ENCODE measurements around the gene PDE4D.

The PDE4D gene

DNA sequence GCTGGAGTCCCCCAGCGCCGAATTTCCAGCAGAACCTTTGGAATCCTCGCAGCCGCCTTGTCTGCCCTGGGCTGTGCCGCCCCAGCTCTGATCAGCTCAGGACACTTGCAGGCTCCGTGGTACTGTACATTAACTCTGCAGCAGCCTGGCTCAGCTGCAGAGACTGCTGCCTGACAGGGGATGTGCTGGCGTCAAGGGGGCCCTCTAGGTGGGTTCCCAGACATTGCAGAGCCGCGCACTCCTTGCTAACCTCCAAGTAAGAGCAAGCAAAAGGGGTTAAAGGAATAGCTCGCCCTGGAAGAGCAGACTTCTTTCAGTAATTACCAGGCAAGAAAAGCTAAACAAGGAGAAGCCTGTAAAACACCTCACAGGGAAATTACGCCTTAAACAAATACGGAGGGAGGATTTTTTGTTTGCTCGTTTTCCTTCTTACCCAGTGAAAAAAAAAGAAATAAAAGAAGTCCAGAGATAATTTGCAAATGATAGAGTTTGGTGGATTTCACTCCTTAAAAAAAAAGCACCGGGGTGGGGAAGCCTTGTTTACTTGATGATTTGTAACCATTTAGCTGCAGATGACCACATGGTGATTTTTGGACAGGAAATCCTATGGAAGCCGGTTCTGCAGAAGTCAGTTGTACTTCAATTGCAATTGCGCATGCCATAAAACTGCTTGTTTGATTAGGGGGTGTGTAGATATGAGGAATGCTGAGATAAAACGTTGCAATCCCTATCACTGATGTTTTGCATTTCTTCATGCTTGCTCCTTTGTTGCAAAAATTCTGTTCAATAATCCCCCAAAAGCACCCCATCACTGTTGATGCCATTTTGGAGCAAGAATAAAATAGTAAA is 305.8 kb downstream of the PDE4D start:
- peak; percentile 99 for ATAC-seq
- no peak for TF ChIP-seq OSR1 (CRISPR knock-in tag; IDR thresholded peaks at IDR 0.05)
- no peak for TF ChIP-seq ESRRG (CRISPR knock-in tag; IDR thresholded peaks at IDR 0.05)
- no peak for TF ChIP-seq ZFP3 (CRISPR knock-in tag; IDR thresholded peaks at IDR 0.05)
- TF ChIP-seq, protein P1, sequence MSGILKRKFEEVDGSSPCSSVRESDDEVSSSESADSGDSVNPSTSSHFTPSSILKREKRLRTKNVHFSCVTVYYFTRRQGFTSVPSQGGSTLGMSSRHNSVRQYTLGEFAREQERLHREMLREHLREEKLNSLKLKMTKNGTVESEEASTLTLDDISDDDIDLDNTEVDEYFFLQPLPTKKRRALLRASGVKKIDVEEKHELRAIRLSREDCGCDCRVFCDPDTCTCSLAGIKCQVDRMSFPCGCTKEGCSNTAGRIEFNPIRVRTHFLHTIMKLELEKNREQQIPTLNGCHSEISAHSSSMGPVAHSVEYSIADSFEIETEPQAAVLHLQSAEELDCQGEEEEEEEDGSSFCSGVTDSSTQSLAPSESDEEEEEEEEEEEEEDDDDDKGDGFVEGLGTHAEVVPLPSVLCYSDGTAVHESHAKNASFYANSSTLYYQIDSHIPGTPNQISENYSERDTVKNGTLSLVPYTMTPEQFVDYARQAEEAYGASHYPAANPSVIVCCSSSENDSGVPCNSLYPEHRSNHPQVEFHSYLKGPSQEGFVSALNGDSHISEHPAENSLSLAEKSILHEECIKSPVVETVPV (CRISPR knock-in tag; IDR thresholded peaks at IDR 0.05): no peak
- TF ChIP-seq, protein P2, sequence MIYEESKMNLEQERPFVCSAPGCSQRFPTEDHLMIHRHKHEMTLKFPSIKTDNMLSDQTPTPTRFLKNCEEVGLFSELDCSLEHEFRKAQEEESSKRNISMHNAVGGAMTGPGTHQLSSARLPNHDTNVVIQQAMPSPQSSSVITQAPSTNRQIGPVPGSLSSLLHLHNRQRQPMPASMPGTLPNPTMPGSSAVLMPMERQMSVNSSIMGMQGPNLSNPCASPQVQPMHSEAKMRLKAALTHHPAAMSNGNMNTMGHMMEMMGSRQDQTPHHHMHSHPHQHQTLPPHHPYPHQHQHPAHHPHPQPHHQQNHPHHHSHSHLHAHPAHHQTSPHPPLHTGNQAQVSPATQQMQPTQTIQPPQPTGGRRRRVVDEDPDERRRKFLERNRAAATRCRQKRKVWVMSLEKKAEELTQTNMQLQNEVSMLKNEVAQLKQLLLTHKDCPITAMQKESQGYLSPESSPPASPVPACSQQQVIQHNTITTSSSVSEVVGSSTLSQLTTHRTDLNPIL (CRISPR knock-in tag; IDR thresholded peaks at IDR 0.05; ENCODE audit: low read depth): no peak
- no peak for TF ChIP-seq GLIS3 (CRISPR knock-in tag; IDR thresholded peaks at IDR 0.05)
- TF ChIP-seq CSDC2 (CRISPR knock-in tag; IDR thresholded peaks at IDR 0.05): no peak
- TF ChIP-seq, protein P3, sequence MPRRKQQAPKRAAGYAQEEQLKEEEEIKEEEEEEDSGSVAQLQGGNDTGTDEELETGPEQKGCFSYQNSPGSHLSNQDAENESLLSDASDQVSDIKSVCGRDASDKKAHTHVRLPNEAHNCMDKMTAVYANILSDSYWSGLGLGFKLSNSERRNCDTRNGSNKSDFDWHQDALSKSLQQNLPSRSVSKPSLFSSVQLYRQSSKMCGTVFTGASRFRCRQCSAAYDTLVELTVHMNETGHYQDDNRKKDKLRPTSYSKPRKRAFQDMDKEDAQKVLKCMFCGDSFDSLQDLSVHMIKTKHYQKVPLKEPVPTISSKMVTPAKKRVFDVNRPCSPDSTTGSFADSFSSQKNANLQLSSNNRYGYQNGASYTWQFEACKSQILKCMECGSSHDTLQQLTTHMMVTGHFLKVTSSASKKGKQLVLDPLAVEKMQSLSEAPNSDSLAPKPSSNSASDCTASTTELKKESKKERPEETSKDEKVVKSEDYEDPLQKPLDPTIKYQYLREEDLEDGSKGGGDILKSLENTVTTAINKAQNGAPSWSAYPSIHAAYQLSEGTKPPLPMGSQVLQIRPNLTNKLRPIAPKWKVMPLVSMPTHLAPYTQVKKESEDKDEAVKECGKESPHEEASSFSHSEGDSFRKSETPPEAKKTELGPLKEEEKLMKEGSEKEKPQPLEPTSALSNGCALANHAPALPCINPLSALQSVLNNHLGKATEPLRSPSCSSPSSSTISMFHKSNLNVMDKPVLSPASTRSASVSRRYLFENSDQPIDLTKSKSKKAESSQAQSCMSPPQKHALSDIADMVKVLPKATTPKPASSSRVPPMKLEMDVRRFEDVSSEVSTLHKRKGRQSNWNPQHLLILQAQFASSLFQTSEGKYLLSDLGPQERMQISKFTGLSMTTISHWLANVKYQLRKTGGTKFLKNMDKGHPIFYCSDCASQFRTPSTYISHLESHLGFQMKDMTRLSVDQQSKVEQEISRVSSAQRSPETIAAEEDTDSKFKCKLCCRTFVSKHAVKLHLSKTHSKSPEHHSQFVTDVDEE (CRISPR knock-in tag; IDR thresholded peaks at IDR 0.05): no peak
- TF ChIP-seq ARNTL (CRISPR knock-in tag; IDR thresholded peaks at IDR 0.05; ENCODE audit: borderline replicate concordance, low read depth): no peak
- TF ChIP-seq SNAI2 (CRISPR knock-in tag; IDR thresholded peaks at IDR 0.05): no peak
- no peak for TF ChIP-seq POU6F1 (CRISPR knock-in tag; IDR thresholded peaks at IDR 0.05; ENCODE audit: borderline replicate concordance, low read depth)
- no peak for TF ChIP-seq ISL1 (CRISPR knock-in tag; IDR thresholded peaks at IDR 0.05)
- TF ChIP-seq TOX (CRISPR knock-in tag; IDR thresholded peaks at IDR 0.05; ENCODE audit: borderline replicate concordance): no peak
- no peak for TF ChIP-seq ZFP30 (CRISPR knock-in tag; IDR thresholded peaks at IDR 0.05)
- no peak for TF ChIP-seq ZNF565 (CRISPR knock-in tag; conservative IDR thresholded peaks at IDR 0.05; ENCODE audit: low read depth)
- TF ChIP-seq ZC3H10 (CRISPR knock-in tag; IDR thresholded peaks at IDR 0.05): no peak
- TF ChIP-seq RARB (CRISPR knock-in tag; IDR thresholded peaks at IDR 0.05): no peak
- no peak; the same call in 1 of the 2 replicates for TF ChIP-seq ZNF70 (CRISPR knock-in tag; IDR thresholded peaks at IDR 0.05)
- no peak for TF ChIP-seq TCF4 (CRISPR knock-in tag; IDR thresholded peaks at IDR 0.05; ENCODE audit: borderline replicate concordance)

GRCh38 chr5:59586841-59587240 is 306.7 kb downstream of the PDE4D start:
- TF ChIP-seq CSDC2 (CRISPR knock-in tag; IDR thresholded peaks at IDR 0.05) (no peak), ZNF565 (CRISPR knock-in tag; conservative IDR thresholded peaks at IDR 0.05; ENCODE audit: low read depth) (no peak), ZFP30 (CRISPR knock-in tag; IDR thresholded peaks at IDR 0.05) (no peak), ZFP3 (CRISPR knock-in tag; IDR thresholded peaks at IDR 0.05) (no peak), OSR1 (CRISPR knock-in tag; IDR thresholded peaks at IDR 0.05) (no peak), ESRRG (CRISPR knock-in tag; IDR thresholded peaks at IDR 0.05) (no peak), GLIS3 (CRISPR knock-in tag; IDR thresholded peaks at IDR 0.05) (no peak), TOX (CRISPR knock-in tag; IDR thresholded peaks at IDR 0.05; ENCODE audit: borderline replicate concordance) (no peak), POU6F1 (CRISPR knock-in tag; IDR thresholded peaks at IDR 0.05; ENCODE audit: borderline replicate concordance, low read depth) (no peak), ZNF8 (CRISPR knock-in tag; IDR thresholded peaks at IDR 0.05) (no peak), SNAI2 (CRISPR knock-in tag; IDR thresholded peaks at IDR 0.05) (no peak), RARB (CRISPR knock-in tag; IDR thresholded peaks at IDR 0.05) (no peak), BACH2 (CRISPR knock-in tag; IDR thresholded peaks at IDR 0.05; ENCODE audit: borderline replicate concordance) (no peak), TCF4 (CRISPR knock-in tag; IDR thresholded peaks at IDR 0.05; ENCODE audit: borderline replicate concordance) (no peak), ARNTL (CRISPR knock-in tag; IDR thresholded peaks at IDR 0.05; ENCODE audit: borderline replicate concordance, low read depth) (no peak)
- TF ChIP-seq, protein P2 (CRISPR knock-in tag; IDR thresholded peaks at IDR 0.05; ENCODE audit: low read depth): no peak
- TF ChIP-seq, protein P3 (CRISPR knock-in tag; IDR thresholded peaks at IDR 0.05): no peak
- ATAC-seq: peak; percentile 6; the same call in 1 of the 3 replicates

Data from SK-N-SH treated with all-trans-retinoic acid at 6 μM for 48 hours (cell line).